Thyroid gland (tissue), 4 donors: ENCODE data around the gene RAB38. TPM values are rescaled to one million over a fixed set of nuclear protein-coding genes. Genes with fewer than 3 reads are reported as not detected.

Source experiments
- DNase-seq, 2 donors: peaks; one replicate each; pipeline ENCODE4 v3.0.0-alpha.2; 2019
- H3K27ac ChIP-seq, 3 donors: fragments of 200-600 bp; sonication (generic); 1 replicate in 2 of 3; 2 replicates in 1 of 3; pipeline ENCODE4 v1.5.1; 2016 to 2019; ENCODE audit warnings: mild to moderate bottlenecking in 1 of 3, moderate library complexity in 1 of 3
- H3K27me3 ChIP-seq: fragments of 200-600 bp; sonication (generic); one replicate; pipeline ENCODE4 v1.5.1; 2019
- H3K36me3 ChIP-seq, 2 donors: fragments of 200-600 bp; sonication (generic); one replicate each; pipeline ENCODE4 v1.5.1; 2016 to 2019
- H3K4me1 ChIP-seq, 2 donors: fragments of 200-600 bp; sonication (generic); one replicate each; pipeline ENCODE4 v1.5.1; 2017 to 2019
- H3K4me3 ChIP-seq, 3 donors: fragments of 200-600 bp; sonication (generic); replicated peaks in 1 of 3; 1 replicate in 2 of 3; 2 replicates in 1 of 3; pipeline ENCODE4 v1.5.1; 2016; ENCODE audit warnings: mild to moderate bottlenecking in 1 of 3
- H3K9me3 ChIP-seq: fragments of 200-600 bp; sonication (generic); one replicate; pipeline ENCODE4 v1.5.1; 2017
- POLR2A ChIP-seq, 2 donors: fragments of 450-650 bp; IDR thresholded peaks; one replicate each; pipeline ENCODE4 v1.6.1; 2017; ENCODE audit warnings: antibody characterized with exemption in 2 of 2, mild to moderate bottlenecking in 2 of 2, moderate library complexity in 1 of 2
- WGBS, 2 donors: methylation state at CpG; one replicate each; pipeline ENCODE4 v1.1.5; 2017; 5-methylcytosine and 5-hydroxymethylcytosine counted together
- intact Hi-C: fragments of 100-400 bp; cut with DNase I; formaldehyde crosslinking; loops from one replicate; pipeline ENCODE4 v1.15.1; 2023
- microRNA-seq: library from miRNA; unstranded; fragments of <30 nt; microRNA quantifications from one replicate; pipeline ENCODE4, GENCODE V29; 2016
- small RNA-seq: library from RNA; depleted of rRNA; stranded (forward); fragments of <200 nt; gene quantifications from one replicate; pipeline ENCODE3, GENCODE V24; 2016
- total RNA-seq, 4 donors: library from RNA; depleted of rRNA; stranded (reverse); fragments of >200 nt; gene quantifications; one replicate each; pipeline ENCODE4 v1.2.3, GENCODE V29; 2016
- TF ChIP-seq, protein P1 (sequence below), 6 experiments: fragments of 200-600 bp in 3 of 6; fragments of 450-650 bp in 3 of 6; sonication (generic) in 3 of 6; IDR thresholded peaks; one replicate each; pipeline ENCODE4 v1.5.1; 2016 to 2019; ENCODE audit warnings: antibody characterized with exemption in 6 of 6, mild to moderate bottlenecking in 2 of 6, inconsistent platforms in 1 of 6, moderate library complexity in 1 of 6

The RAB38 gene
- total RNA-seq, 4 donors from 2014 or later: 5.6 to 12.9 (median 9.0) TPM

DNA sequence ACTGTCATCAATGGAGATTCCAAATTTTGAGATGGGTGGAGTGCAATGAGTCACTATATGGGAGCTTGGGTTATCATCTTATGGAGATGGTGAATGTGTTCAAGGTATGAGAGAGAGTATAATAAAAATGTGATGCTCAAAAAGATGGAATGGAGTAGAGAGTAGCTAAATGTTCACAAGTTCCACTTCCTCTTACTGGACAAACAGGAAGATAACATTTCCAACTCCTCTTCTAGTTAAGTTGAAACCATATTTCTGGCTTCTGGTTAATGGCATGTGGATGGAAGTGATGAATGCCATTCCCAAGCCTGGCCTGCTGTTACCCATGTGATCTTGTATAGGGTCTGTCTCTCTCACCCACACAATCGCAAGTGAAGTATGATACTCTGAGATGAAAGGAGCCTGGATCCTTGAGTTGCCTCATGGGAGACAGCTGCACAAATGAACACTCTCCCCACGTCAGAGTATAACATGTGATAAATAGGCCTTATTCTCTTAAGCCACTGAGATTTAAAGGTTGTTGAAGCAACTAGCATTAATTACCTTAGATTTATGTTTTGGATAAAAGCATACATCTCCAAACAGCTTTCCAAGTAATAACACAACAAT lies 111.0 kb downstream of the RAB38 start:
- intact Hi-C loops: no loop called here
- Histone ChIP-seq H3K4me3 (no peak overlapping the region), H3K27ac (no peak overlapping the region), H3K27me3 (no peaks in the 10 kb centered on the region), H3K9me3 (no peaks in the 10 kb centered on the region), H3K4me1 (no peaks in the 10 kb centered on the region), H3K36me3 (no peaks in the 10 kb centered on the region)
- TF ChIP-seq, protein P1, sequence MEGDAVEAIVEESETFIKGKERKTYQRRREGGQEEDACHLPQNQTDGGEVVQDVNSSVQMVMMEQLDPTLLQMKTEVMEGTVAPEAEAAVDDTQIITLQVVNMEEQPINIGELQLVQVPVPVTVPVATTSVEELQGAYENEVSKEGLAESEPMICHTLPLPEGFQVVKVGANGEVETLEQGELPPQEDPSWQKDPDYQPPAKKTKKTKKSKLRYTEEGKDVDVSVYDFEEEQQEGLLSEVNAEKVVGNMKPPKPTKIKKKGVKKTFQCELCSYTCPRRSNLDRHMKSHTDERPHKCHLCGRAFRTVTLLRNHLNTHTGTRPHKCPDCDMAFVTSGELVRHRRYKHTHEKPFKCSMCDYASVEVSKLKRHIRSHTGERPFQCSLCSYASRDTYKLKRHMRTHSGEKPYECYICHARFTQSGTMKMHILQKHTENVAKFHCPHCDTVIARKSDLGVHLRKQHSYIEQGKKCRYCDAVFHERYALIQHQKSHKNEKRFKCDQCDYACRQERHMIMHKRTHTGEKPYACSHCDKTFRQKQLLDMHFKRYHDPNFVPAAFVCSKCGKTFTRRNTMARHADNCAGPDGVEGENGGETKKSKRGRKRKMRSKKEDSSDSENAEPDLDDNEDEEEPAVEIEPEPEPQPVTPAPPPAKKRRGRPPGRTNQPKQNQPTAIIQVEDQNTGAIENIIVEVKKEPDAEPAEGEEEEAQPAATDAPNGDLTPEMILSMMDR (IDR thresholded peaks at IDR 0.05): no peak
- TF ChIP-seq POLR2A (IDR thresholded peaks at IDR 0.05): no peak
- no peak for DNase-seq
- 78 to 80% methylated on average over 2 of the region's 2 CpGs for WGBS, 2 donors

Small RNA genes within 50 kb of the gene (microRNA-seq; reads per million reads assigned to microRNA genes)
- not detected for gene MIR3166

Small RNA genes within 50 kb of the gene (small RNA-seq; reads per million reads assigned to genes)
- gene MIR3166 (not detected), gene RF00019 (not detected)

Other genes with a start within 250 kb of the RAB38 start
- gene CTSC, start 162.3 kb upstream of the RAB38 start, total RNA-seq: 10 to 100 TPM; 54.8 to 87.5 (median 64.2) TPM